Sigmoid colon (tissue), 4 donors: Measurements from ENCODE around the gene LGALS7B.

Experiments
- CTCF ChIP-seq, 4 experiments: fragments of 450-650 bp in 3 of 4; fragments of 200-600 bp in 1 of 4; IDR thresholded peaks; one replicate each; pipeline ENCODE4 v1.5.1; 2016 to 2019; ENCODE audit warnings: antibody characterized with exemption in 4 of 4, mild to moderate bottlenecking in 3 of 4, moderate library complexity in 2 of 4
- POLR2A ChIP-seq, 2 donors: fragments of 450-650 bp; IDR thresholded peaks; one replicate each; pipeline ENCODE4 v1.6.1; 2016; ENCODE audit warnings: antibody characterized with exemption in 2 of 2, mild to moderate bottlenecking in 2 of 2, moderate library complexity in 2 of 2
- POLR2AphosphoS5 ChIP-seq, 4 donors: sonication (generic); formaldehyde crosslinking; IDR thresholded peaks; one replicate each; pipeline ENCODE4 v1.6.1; 2017; ENCODE audit warnings: antibody characterized with exemption in 4 of 4

- no peak for TF ChIP-seq POLR2AphosphoS5 (IDR thresholded peaks at IDR 0.05)
- TF ChIP-seq POLR2A (IDR thresholded peaks at IDR 0.05): no peak
- TF ChIP-seq CTCF (IDR thresholded peaks at IDR 0.05): no peak
These were observed 2.3 kb upstream of the LGALS7B start for GRCh38 chr19:38786572-38787265.
